Measurements from ENCODE around the gene THAP11. TPM values are rescaled to one million over a fixed set of nuclear protein-coding genes. Genes with fewer than 3 reads are reported as not detected.

THAP11 gene
- total RNA-seq, 1 donor from 2014 or later, result 29.6 TPM

DNA sequence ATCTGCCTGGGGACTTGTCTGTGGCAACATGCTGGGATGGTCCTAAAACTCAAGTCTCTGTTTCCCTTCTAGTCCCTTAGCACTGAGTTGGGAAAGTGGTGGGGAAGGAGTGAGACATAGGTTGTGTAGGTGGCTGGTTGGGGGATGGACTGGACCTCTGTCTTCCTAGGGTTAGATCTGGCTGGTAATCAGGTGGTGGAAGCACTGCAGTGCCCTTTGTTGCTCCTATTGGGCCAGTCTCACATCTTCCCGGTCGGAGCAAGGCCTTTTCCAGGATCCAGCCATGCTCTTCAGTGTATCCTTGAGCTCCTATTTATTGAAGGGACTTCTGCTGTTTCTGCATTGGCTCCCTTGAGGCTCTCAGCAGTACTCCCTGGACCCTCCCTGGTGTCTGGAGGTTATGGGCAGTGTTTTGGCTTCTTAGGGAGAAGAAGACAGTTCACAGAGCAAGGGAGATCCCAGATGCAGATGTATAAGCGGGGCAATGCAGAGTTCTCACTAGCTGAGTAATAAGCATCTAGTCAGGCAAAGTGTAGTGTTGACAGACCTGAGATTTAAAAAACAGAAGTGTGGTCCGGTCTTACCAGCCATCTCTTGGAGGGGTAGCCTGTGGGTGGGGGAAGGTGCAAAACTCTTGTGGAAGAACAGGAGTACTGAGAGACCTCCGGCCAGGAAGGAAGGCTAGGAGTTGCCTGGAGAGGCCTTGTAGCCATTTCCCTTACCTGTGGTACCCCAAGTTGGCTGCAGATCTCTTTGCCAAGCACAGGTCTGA, 3.4 kb downstream of the THAP11 start:
- no peak for TF ChIP-seq CTCF (IDR thresholded peaks at IDR 0.05; ENCODE audit: unreplicated experiment)
- peak overlapping the region; percentile 98 for H3K27ac Mint-ChIP-seq (ENCODE audit: unreplicated experiment)
- H3K27me3 Mint-ChIP-seq (ENCODE audit: unreplicated experiment), result peaks cover 10% of the 10 kb centered on the region
- peaks cover 34% of the 10 kb centered on the region for H3K4me1 Mint-ChIP-seq (ENCODE audit: unreplicated experiment)
- no peaks in the 10 kb centered on the region for H3K9me3 Mint-ChIP-seq (ENCODE audit: unreplicated experiment)
- no peak for DNase-seq (ENCODE audit: low spot score)
- H3K4me3 Mint-ChIP-seq (ENCODE audit: unreplicated experiment), result peak overlapping the region; percentile 94
- H3K36me3 Mint-ChIP-seq (ENCODE audit: low read depth, unreplicated experiment), result no peaks in the 10 kb centered on the region

GRCh38 chr16:67846063-67846319, 3.9 kb downstream of the THAP11 start:
- no peak for TF ChIP-seq CTCF (IDR thresholded peaks at IDR 0.05; ENCODE audit: unreplicated experiment)
- DNase-seq (ENCODE audit: low spot score), result no peak
- Mint-ChIP-seq H3K9me3 (ENCODE audit: unreplicated experiment) (no peaks in the 10 kb centered on the region), H3K4me3 (ENCODE audit: unreplicated experiment) (peak overlapping the region; percentile 94), H3K36me3 (ENCODE audit: low read depth, unreplicated experiment) (no peaks in the 10 kb centered on the region), H3K27me3 (ENCODE audit: unreplicated experiment) (peaks cover 10% of the 10 kb centered on the region), H3K4me1 (ENCODE audit: unreplicated experiment) (peaks cover 34% of the 10 kb centered on the region), H3K27ac (ENCODE audit: unreplicated experiment) (peak overlapping the region; percentile 98)

DNA sequence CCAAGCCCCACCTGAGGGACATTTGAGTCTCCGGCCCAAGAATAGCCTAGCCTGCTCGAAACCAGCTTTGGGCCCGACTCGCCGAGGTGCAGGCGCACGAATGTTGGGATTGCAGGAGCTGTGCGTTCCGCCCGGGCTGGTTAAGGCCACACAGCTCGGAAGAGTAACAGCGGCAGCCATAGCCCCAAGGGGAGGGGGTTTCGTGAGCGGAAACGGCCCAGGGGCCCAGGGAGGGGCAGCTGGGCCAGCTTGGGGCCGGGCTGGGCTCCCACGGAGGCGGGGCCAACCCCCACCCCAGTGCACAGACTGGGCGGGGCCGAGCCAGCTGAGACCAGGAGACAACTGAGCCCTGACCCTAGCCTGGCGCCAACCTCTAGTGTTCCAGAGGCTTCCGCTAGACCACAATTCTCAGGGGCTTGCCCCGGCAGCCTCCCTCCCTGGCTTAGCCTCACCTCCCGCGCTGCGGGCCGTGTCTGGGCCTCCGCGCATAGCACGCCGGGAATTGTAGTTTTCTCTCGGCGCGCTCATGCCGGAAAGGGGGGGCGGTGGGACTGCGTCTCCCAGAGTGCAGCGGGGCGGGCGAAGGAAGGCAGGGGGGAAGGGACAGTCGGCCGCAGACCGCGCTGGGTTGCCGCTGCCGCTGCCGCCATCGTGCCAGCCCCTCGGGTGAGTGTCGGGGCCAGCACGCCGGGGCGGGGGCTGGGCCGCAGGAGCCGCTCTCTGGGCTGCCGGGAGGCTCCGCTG, 4.4 kb downstream of the THAP11 start, which contains the start of gene NUTF2:
Gene NUTF2, plus strand, starts transcription at position 614 of the 744 bp plus-strand sequence. CDS start 18,198 bp downstream, outside the sequence.
- Mint-ChIP-seq H3K27me3 (ENCODE audit: unreplicated experiment) (peaks cover 8% of the 10 kb centered on the region), H3K4me1 (ENCODE audit: unreplicated experiment) (peaks cover 31% of the 10 kb centered on the region), H3K36me3 (ENCODE audit: low read depth, unreplicated experiment) (no peaks in the 10 kb centered on the region), H3K27ac (ENCODE audit: unreplicated experiment) (peak within 1 kb of the TSS; percentile 98), H3K4me3 (ENCODE audit: unreplicated experiment) (peak within 1 kb of the TSS; percentile 97), H3K9me3 (ENCODE audit: unreplicated experiment) (no peaks in the 10 kb centered on the region)
- DNase-seq (ENCODE audit: low spot score), result peak; percentile 98
- TF ChIP-seq CTCF (IDR thresholded peaks at IDR 0.05; ENCODE audit: unreplicated experiment), result no peak

GRCh38 chr16:67847064-67847861, 5.1 kb downstream of the THAP11 start, which contains the start of gene CENPT:
Gene CENPT (minus strand): TSS chr16:67847693. CDS start chr16:67833859, 13,834 bp downstream.
- no peaks in the 10 kb centered on the region for H3K9me3 Mint-ChIP-seq (ENCODE audit: unreplicated experiment)
- TF ChIP-seq CTCF (IDR thresholded peaks at IDR 0.05; ENCODE audit: unreplicated experiment), result no peak
- H3K27ac Mint-ChIP-seq (ENCODE audit: unreplicated experiment), result peak within 1 kb of the TSS; percentile 95
- no peaks in the 10 kb centered on the region for H3K36me3 Mint-ChIP-seq (ENCODE audit: low read depth, unreplicated experiment)
- H3K4me1 Mint-ChIP-seq (ENCODE audit: unreplicated experiment), result peaks cover 29% of the 10 kb centered on the region
- H3K27me3 Mint-ChIP-seq (ENCODE audit: unreplicated experiment), result peaks cover 8% of the 10 kb centered on the region
- DNase-seq (ENCODE audit: low spot score), result peak; percentile 32
- peak within 1 kb of the TSS; percentile 97 for H3K4me3 Mint-ChIP-seq (ENCODE audit: unreplicated experiment)

Data from endothelial cell (in vitro differentiated cells).